PC-9 (cell line): Measurements from ENCODE around the gene SIT1.

Source experiments
- CTCF ChIP-seq: fragments of 200-600 bp; sonication (generic); conservative IDR thresholded peaks from 2 replicates; pipeline ENCODE4 v1.6.1; 2017; ENCODE audit warnings: mixed run types, antibody characterized with exemption, mild to moderate bottlenecking, moderate library complexity
- EZH2 ChIP-seq: fragments of 200-600 bp; sonication (generic); IDR thresholded peaks from 2 replicates; pipeline ENCODE4 v1.8.0; 2017; ENCODE audit warnings: antibody characterized with exemption, low read depth

GRCh38 chr9:35628389-35628991 lies 22.2 kb downstream of the SIT1 start:
- TF ChIP-seq EZH2 (no peak), CTCF (no peak)
